GM19023 (cell line): ENCODE measurements around the gene TTC28.
"Not testable (repeated sequence)": the region's sequence is repeated elsewhere in the genome, so short reads cannot be mapped to it uniquely, and the experiment has no call there.

Experiments used
- ATAC-seq: cut with Tn5 transposase; IDR thresholded peaks from one replicate; pipeline ENCODE4 v1.9.1; 2021; ENCODE audit warnings: mild to moderate bottlenecking, moderate library complexity; ENCODE audit not compliant: unreplicated experiment

The TTC28 gene

DNA sequence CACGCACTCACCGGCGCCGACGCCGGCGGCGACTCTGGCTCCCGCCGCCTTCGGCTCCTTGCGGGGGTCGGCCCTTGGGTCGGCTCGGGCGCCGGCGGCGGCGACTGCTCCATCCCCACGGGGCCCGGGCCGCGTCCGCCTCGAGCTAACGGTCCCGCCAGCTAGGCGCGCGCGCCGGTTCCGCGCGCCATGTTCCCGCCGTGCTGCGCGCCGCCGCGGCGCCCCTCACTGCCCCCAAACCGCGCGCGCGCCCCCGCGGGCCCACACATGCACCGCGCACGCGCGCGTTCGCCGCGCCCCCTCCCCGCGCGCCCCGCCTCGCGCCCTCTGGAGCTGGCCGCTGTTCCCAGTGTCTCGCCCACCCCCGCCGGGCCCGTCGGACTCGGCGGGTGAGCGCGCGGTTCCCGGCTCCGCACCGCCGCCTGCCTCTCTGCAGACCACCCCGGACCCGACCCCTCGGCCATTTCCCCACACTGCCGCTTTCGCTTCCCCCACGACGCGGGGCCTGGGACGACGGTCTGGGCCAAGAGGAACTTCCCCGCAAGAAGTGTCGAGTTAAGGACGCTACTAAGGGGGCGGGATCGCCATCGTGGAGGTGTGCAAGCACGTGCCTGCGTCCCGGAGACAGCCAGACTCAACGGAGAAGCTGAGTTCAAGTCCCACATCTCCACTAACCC, at the start of gene TTC28:
Gene TTC28 (minus strand): TSS at position 230 of the 677 bp plus-strand sequence. CDS start 117 bp downstream, at position 113.
- not testable (repeated sequence) for ATAC-seq

DNA sequence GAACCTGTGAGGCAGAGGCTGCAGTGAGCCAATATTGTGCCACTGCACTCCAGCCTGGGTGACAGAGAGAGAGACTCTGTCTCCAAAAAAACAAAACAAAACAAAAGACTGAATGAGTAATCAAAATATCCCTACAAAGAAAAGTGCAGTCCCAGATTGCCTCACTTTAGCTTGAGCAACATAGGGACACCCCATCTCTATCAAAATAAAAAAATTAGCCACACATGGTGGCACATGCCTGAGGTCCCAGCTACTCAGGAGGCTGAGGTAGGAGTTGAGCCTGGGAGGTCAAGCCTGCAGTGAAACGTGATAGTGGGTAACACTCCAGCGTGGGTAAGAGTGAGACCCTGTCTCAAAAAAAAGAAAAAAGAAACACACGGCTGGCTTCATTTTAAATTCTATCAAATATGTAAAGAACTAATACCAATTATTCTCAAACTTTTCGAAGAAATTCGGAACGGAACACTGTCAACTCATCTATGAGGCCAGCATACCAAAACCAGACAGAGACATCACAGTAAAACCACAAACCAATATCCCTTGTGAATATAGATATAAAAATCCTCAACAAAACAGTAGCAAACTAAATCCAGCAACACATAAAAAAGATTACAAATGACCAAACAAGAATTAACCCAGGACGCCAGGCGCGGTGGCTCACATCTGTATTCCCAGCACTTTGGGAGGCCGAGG, 49.1 kb upstream of the TTC28 start:
- ATAC-seq, result no peak

DNA sequence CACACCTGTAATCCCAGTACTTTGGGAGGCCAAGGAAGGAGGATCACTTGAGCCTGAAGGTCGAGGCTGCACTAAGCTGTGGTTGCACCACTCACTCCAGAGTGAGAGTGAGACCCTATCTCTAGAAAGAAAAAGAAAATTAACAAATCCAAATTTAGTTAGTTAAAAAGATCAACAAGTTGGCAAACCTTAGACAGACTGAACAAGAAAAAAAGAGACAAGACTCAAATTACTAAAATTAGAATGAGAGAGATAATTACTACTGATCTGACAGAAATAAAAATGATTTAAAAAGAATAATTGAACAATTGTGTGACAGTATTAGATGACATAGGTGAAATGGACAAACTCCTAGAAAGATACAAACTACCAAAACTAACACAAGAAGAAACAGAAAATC, 48.4 kb upstream of the TTC28 start:
- no peak for ATAC-seq

DNA sequence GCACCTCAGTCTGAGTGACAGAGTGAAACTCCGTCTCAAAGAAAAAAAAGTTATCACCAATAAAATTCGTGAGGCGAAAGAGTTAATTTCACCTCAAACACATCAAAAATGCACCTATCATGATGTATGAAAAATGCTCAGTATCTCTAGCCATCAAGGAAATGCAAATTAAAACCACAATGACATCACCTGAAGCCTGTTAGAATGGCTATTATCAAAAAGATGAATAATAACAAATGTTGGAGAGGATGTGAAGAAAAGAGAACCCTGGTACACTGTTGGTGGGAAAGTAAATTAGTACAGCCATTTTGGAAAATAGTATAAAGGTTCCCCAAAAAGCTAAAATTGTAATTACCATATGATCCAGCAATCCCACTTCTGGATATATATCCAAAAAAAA, 38.4 kb upstream of the TTC28 start:
- no peak for ATAC-seq

- no peak for ATAC-seq
Measured at GRCh38 chr22:28716686-28717085, 37.0 kb upstream of the TTC28 start.

- no peak for ATAC-seq
Measured at GRCh38 chr22:28715611-28716010, 36.0 kb upstream of the TTC28 start.

DNA sequence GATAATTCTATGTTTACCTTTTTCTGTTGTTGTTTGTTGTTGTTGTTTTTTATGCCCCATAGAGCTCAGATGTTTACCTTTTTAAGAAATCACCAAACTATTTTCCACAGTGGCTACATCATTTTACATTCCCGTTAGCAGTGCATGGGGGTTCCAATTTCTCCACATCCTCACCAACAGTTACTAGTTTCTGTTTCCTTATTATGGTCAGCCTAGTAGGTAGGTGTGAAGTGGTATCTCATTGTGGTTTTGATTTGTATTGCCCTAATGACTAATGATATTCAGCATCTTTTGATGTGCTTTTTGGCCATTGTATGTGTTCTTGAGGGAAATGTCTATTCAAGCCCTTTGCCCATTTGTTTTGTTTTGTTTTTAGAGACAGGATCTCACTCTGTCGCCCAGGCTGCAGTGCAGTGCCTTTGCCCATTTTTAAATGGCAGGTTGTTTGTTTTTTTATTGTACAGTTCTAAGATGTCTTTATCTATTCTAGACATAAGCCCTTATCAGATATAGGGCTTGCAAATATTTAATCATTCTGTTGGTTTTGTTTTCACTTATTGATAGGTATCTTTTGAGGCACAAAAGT, 34.5 kb upstream of the TTC28 start:
- no peak for ATAC-seq

DNA sequence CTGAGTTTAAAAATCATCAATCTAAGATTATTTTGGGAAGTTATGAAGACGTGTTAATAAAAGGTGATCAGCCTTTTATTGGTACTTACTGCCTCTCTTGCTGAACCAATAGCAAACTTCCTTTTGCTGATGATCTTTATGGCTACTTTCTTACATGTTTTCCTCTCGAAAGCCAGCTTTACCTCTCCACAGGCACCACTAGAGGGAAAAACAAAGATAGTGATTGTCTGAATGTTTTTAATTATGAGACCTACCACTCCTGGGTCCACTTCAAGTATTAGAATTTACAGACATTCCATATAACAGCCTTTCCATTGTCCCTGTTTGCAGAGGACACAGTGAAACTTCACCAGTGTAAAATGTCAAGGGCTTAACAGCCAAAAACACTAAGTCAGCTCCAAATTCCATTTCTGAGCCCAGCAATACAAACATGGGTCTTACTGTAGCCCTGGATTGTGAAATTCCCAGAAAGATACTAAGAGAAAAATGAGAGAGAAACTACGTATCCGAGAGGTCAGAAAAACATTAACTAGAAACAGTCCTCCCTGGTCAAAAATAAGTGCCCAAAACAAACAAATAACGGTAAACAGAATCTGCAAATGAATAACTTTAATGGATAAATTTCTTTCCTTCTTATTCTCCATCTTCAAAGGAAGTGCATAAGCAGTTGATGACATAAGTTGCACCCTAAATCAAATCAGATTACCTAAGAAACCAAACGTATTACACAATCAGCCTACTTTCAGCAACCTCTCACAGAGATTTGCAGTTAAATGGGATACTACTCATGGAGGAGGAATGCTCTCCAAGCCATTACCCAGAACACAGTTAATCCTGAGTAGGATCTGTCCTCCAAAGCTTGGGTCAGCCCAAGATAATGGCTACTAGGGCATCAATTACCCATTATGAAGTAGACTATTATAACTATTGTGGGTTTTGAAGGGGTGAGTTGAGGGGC, 32.5 kb upstream of the TTC28 start:
- ATAC-seq, result no peak

GRCh38 chr22:28711341-28711740, 31.7 kb upstream of the TTC28 start:
- no peak for ATAC-seq

DNA sequence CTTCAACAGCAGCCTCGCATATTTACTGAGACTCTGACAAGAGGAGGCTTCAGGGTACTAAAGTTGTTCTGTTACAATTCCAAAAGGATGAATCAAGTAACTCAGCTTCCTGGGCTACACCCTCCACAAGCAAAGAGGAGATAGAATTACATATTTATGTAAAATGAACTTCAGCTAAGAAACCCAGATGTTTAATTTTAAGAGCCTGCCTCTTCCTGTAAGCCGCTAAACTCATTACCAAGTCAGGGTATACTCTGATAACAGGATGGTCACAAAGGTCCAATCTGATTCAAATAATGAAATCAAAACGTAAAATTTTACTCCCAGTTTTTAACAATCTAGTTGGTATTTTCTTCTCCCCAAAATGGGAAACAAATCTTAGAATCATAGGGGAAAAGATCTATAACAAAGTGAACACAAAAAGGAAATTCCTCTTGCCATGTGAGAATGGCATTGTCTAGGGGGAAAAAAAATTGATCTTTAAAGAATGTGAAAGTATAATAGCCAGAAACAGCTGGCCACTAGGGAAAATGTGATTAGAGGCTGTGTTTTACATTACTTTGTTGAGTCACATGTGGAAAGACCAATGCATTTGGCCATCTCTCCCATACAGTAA, 31.0 kb upstream of the TTC28 start:
- ATAC-seq, result no peak

DNA sequence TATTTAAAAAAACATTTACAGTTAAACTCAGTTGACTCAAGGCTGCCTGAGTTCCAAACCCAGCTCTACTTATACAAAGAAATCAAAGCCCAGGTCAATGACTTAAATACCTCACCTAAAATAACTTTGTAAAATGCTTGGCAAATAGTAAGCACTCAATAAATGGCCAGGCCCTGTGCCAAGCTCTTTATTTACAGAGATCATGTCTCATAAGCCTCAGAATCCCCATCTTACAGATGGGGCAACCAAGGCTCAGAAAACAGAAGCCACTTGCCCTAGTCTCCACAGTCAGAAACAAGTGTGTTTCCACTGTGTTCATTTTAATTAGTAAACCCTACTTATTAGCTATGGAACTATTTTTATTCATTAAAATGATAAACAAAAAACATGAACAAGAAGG, 30.5 kb upstream of the TTC28 start:
- ATAC-seq, result no peak

DNA sequence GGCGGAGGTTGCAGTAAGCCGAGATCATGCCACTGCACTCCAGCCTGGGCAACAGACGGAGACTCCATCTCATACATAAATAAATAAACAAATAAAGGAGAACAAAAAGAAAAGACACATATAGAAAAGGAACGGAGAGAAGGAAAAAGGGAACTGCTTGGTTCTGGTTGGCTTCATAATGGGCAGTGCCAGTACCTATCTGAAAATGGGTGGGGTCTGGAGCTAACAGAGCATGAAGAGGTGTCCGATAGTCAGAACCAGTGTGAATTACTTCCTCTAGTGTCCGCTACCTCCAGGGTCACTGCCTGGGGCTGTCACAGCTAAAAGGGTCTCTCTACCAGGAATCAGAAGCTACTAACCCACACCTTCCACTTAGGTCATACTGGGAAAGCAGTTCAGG, 27.2 kb upstream of the TTC28 start:
- no peak for ATAC-seq

- ATAC-seq, result no peak
Measured at GRCh38 chr22:28703436-28703835, 23.8 kb upstream of the TTC28 start.

- no peak for ATAC-seq
Measured at GRCh38 chr22:28702891-28703290, 23.3 kb upstream of the TTC28 start.

DNA sequence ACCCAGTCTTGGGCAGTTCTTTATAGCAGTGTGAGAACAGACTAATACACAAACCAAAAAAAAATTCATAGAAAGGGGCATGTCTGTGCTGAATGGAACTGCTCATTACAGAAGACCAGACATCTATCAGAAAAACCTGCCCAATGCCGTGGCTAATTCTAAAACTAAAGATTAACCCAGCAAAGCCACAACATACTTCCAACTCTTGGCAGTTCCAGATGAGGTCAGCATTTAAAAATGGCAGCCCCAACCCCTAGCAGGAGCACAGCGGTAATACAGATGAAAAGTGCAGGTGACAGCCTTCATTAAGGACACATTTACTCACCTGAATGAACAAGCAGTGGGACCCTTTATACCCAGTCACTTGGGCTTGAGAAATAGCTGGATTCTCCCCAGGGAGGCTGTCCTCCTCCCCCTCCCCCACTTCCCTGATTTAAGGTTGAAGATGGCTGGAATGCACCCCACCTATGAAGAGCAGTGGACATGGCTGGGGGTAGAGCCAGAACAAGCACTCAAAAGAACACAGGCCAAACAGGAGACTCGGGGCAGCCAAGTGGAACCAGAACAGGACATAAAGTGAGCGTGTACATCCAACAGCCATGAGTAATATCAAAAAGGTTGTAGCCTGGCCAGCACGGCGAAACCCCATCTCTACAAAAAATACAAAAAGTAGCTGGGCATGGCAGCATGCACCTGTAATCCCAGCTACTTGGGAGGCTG, 13.6 kb upstream of the TTC28 start:
- ATAC-seq, result not testable (repeated sequence)

DNA sequence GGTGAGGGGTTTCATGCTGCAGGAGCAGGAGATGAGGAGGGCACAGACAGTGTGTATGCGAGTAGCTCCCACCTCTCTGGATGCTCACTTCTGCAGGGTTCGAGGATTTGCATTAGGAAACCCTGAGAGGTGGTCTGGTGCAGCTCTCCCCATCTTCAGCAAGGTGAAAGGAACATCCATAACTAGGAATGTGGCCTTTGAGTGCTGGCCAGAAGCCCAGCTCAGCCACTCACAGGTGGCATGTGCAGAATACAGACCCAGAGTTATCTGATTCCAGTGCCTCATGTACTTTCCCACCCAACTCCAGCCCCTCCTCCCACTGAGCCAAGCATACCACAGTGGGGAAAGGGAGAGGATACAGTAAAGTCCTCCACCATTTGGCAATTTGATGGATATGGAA, 10.2 kb upstream of the TTC28 start:
- not testable (repeated sequence) for ATAC-seq

GRCh38 chr22:28682966-28683365, 3.3 kb upstream of the TTC28 start:
- ATAC-seq, result not testable (repeated sequence)

- ATAC-seq, result not testable (repeated sequence)
Measured at GRCh38 chr22:28680813-28681490, 1.3 kb upstream of the TTC28 start.
